D721Med (cell line): ENCODE data around the gene GASK1A.

Experiments used
- DNase-seq: peaks from one replicate; pipeline ENCODE4 v3.0.0; 2011; ENCODE audit warnings: low spot score; ENCODE audit not compliant: insufficient read length
- FAIRE-seq: peaks from 2 replicates; lab custom pipeline; 2011; peaks lifted over from hg19 to GRCh38; lab: Jason Lieb, UNC
- CTCF ChIP-seq: IDR thresholded peaks from 2 replicates; pipeline ENCODE4 v1.5.1; 2012; ENCODE audit warnings: mild to moderate bottlenecking, control low read depth; ENCODE audit not compliant: insufficient read depth; ENCODE audit errors: missing control alignments

The GASK1A gene

GRCh38 chr3:43098761-43099160, 119.7 kb downstream of the GASK1A start:
- FAIRE-seq (no peak), DNase-seq (no peak)
- no peak for TF ChIP-seq CTCF

GRCh38 chr3:43102773-43103480, 123.8 kb downstream of the GASK1A start:
- FAIRE-seq (no peak), DNase-seq (no peak)
- no peak for TF ChIP-seq CTCF

GRCh38 chr3:43104039-43104438, 124.9 kb downstream of the GASK1A start:
- peak; percentile 55 for FAIRE-seq
- TF ChIP-seq CTCF: no peak
- DNase-seq: no peak

GRCh38 chr3:43104660-43105595, 125.8 kb downstream of the GASK1A start:
- no peak for TF ChIP-seq CTCF
- DNase-seq (no peak), FAIRE-seq (peak; percentile 80)

- DNase-seq: peak; percentile 76
- TF ChIP-seq CTCF: no peak
- peak; percentile 16 for FAIRE-seq
Measured at GRCh38 chr3:43105596-43106292, 126.6 kb downstream of the GASK1A start, which contains the start of gene POMGNT2. POMGNT2 (minus strand) TSS chr3:43106079; CDS start chr3:43081431, 24,648 bp downstream.

GRCh38 chr3:43106293-43106628, 127.2 kb downstream of the GASK1A start:
- DNase-seq (no peak), FAIRE-seq (no peak)
- TF ChIP-seq CTCF: no peak
